Fibroblast of lung (primary cell): ENCODE data around the gene DNAAF3. TPM values are rescaled to one million over a fixed set of nuclear protein-coding genes. Genes with fewer than 3 reads are reported as not detected.

Experiments used
- DNase-seq, 2 donors: peaks; one replicate each; pipeline versions ENCODE4 v3.0.0 to v3.0.0-alpha.2; 2010; ENCODE audit warnings: low read depth in 2 of 2
- H2AFZ ChIP-seq: 2 replicates; pipeline ENCODE4 v1.5.1; 2012; ENCODE audit warnings: low read length, control low read depth, inconsistent platforms
- H3K27ac ChIP-seq: 2 replicates; pipeline ENCODE4 v1.5.1; 2011; ENCODE audit warnings: low read length, control low read depth; ENCODE audit not compliant: insufficient read depth
- H3K27me3 ChIP-seq: 2 replicates; pipeline ENCODE4 v1.5.1; 2011; ENCODE audit warnings: mild to moderate bottlenecking, low read length; ENCODE audit not compliant: control insufficient read depth, insufficient read depth
- H3K36me3 ChIP-seq: 2 replicates; pipeline ENCODE4 v1.5.1; 2011; ENCODE audit warnings: low read length; ENCODE audit not compliant: control insufficient read depth, insufficient read depth
- H3K4me1 ChIP-seq: 2 replicates; pipeline ENCODE4 v1.5.1; 2011; ENCODE audit warnings: low read length; ENCODE audit not compliant: control insufficient read depth, insufficient read depth; ENCODE audit errors: extremely low read depth
- H3K4me2 ChIP-seq: 2 replicates; pipeline ENCODE4 v1.5.1; 2011; ENCODE audit warnings: low read length, control low read depth; ENCODE audit not compliant: insufficient read depth; ENCODE audit errors: extremely low read depth
- H3K4me3 ChIP-seq, 4 experiments: fragments of 200-600 bp in 1 of 4; sonication (generic) in 1 of 4; replicated peaks in 1 of 4; 2 replicates each; pipeline ENCODE4 v1.5.1; 2011 to 2016; ENCODE audit warnings: low read length in 4 of 4, low read depth in 3 of 4, mild to moderate bottlenecking in 3 of 4, control low read depth in 2 of 4, inconsistent platforms in 1 of 4, mixed read lengths in 1 of 4; ENCODE audit not compliant: insufficient read depth in 1 of 4; ENCODE audit errors: control extremely low read depth in 1 of 4
- H3K79me2 ChIP-seq: 2 replicates; pipeline ENCODE4 v1.5.1; 2012; ENCODE audit warnings: mild to moderate bottlenecking, low read length, inconsistent platforms; ENCODE audit not compliant: control insufficient read depth, insufficient read depth
- H3K9ac ChIP-seq: 2 replicates; pipeline ENCODE4 v1.5.1; 2011; ENCODE audit warnings: mild to moderate bottlenecking, low read length, control low read depth; ENCODE audit not compliant: insufficient read depth
- H3K9me3 ChIP-seq: 2 replicates; pipeline ENCODE4 v1.5.1; 2012; ENCODE audit warnings: low read depth, low read length; ENCODE audit not compliant: control insufficient read depth, insufficient read depth
- H4K20me1 ChIP-seq: 2 replicates; pipeline ENCODE4 v1.5.1; 2011; ENCODE audit warnings: low read length; ENCODE audit not compliant: control insufficient read depth, insufficient read depth; ENCODE audit errors: extremely low read depth
- EZH2 ChIP-seq: IDR thresholded peaks from 2 replicates; pipeline ENCODE4 v1.5.1; 2012; ENCODE audit warnings: low read length, control low read depth, mild to moderate bottlenecking; ENCODE audit errors: missing control alignments
- polyA plus RNA-seq, 2 donors: library from polyadenylated mRNA; depleted of rRNA in 1 of 2; stranded (reverse) in 1 of 2; unstranded in 1 of 2; fragments of >200 nt; gene quantifications; 2 replicates each; pipeline ENCODE4 v1.2.1, GENCODE V29; 2011 to 2012; ENCODE audit warnings: missing spikeins in 1 of 2
- total RNA-seq: library from RNA; depleted of rRNA; stranded (reverse); fragments of >200 nt; gene quantifications from 2 replicates; pipeline ENCODE4 v1.2.1, GENCODE V29; 2014
- TF ChIP-seq, protein P1 (sequence below), 2 donors: IDR thresholded peaks in 1 of 2; conservative IDR thresholded peaks in 1 of 2; 1 replicate in 1 of 2; 2 replicates in 1 of 2; pipeline ENCODE4 v1.5.1; 2011 to 2012; ENCODE audit warnings: low read length in 2 of 2, control low read depth in 1 of 2, inconsistent platforms in 1 of 2, low read depth in 1 of 2, mild to moderate bottlenecking in 1 of 2

DNAAF3 gene
- total and polyA plus RNA-seq, 2 donors (not counting 1 experiment from before 2014, with no cell fraction given), result 0.17 to 0.18 TPM

- Histone ChIP-seq H3K27me3 (peaks cover 9% of the 10 kb centered on the region), H3K79me2 (no peaks in the 10 kb centered on the region), H4K20me1 (no peaks in the 10 kb centered on the region), H3K36me3 (no peaks in the 10 kb centered on the region), H2AFZ (no peak overlapping the region), H3K4me1 (peaks cover 4% of the 10 kb centered on the region), H3K27ac (no peak overlapping the region), H3K9ac (no peak overlapping the region), H3K9me3 (no peaks in the 10 kb centered on the region), H3K4me2 (no peak overlapping the region), H3K4me3 (no peak overlapping the region)
- DNase-seq, result no peak
- no peak for TF ChIP-seq EZH2
- TF ChIP-seq, protein P1, sequence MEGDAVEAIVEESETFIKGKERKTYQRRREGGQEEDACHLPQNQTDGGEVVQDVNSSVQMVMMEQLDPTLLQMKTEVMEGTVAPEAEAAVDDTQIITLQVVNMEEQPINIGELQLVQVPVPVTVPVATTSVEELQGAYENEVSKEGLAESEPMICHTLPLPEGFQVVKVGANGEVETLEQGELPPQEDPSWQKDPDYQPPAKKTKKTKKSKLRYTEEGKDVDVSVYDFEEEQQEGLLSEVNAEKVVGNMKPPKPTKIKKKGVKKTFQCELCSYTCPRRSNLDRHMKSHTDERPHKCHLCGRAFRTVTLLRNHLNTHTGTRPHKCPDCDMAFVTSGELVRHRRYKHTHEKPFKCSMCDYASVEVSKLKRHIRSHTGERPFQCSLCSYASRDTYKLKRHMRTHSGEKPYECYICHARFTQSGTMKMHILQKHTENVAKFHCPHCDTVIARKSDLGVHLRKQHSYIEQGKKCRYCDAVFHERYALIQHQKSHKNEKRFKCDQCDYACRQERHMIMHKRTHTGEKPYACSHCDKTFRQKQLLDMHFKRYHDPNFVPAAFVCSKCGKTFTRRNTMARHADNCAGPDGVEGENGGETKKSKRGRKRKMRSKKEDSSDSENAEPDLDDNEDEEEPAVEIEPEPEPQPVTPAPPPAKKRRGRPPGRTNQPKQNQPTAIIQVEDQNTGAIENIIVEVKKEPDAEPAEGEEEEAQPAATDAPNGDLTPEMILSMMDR (conservative IDR thresholded peaks at IDR 0.05 in 1 of 2, IDR thresholded peaks at IDR 0.05 in 1 of 2; ENCODE audit: low read depth in 1 of 2, low read length in 2 of 2), result no peak
Measured at GRCh38 chr19:55169136-55169535, 2.7 kb upstream of the DNAAF3 start.

GRCh38 chr19:55165952-55166529, 372 bp downstream of the DNAAF3 start:
- peaks cover 14% of the 10 kb centered on the region for H3K27me3 ChIP-seq
- H3K27ac ChIP-seq, result no peak overlapping the region
- H3K79me2 ChIP-seq, result no peaks in the 10 kb centered on the region
- peak overlapping the region; percentile 81 for H2AFZ ChIP-seq
- H3K9me3 ChIP-seq, result no peaks in the 10 kb centered on the region
- H3K9ac ChIP-seq, result no peak overlapping the region
- no peaks in the 10 kb centered on the region for H3K36me3 ChIP-seq
- H4K20me1 ChIP-seq, result no peaks in the 10 kb centered on the region
- H3K4me3 ChIP-seq, result peak overlapping the region; percentile 38 to 61 (median 56)
- no peaks in the 10 kb centered on the region for H3K4me1 ChIP-seq
- TF ChIP-seq EZH2, result no peak
- TF ChIP-seq, protein P1 (conservative IDR thresholded peaks at IDR 0.05 in 1 of 2, IDR thresholded peaks at IDR 0.05 in 1 of 2; ENCODE audit: low read depth in 1 of 2, low read length in 2 of 2), result peak; percentile 56 to 69
- peak; percentile 51 to 78 for DNase-seq
- H3K4me2 ChIP-seq, result peak overlapping the region; percentile 93

DNA sequence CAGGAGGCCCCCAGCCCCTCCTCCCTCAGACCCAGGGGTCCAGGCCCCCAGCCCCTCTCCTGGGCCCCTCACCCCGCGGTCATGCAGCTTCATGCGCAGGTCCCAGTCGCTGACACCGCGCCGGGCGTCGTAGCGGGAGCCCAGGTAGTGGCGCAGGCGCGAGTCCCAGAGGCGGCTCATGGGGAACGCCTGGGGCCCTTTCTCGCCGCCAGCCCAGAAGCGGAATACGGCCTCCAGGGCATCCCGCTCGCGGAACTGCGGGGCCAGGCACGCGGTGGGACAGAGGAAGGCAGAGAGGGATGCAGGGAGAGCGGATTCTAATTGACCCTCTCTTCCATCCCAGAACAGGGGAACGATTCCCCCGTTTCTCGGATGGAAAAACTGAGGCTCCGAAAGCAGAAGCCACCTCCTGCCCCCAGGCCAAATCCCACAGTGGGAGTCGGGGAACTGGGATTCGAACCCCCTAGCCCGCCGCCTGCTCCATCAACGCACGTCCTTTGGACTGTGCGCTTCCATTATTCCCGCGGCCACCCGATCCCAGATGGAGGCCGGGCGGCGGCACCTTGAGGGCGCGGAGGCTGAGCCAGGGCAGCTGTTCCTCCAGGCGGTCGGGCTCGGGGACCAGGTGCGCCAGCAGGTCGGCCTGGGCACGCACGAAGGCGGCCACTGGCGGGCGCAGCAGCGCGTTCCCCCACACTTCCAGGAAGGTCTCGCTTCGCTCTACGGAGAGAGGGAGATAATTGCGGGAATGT, 4.7 kb downstream of the DNAAF3 start:
- no peaks in the 10 kb centered on the region for H3K36me3 ChIP-seq
- H3K4me1 ChIP-seq, result peaks cover 6% of the 10 kb centered on the region
- no peak overlapping the region for H3K27ac ChIP-seq
- no peaks in the 10 kb centered on the region for H4K20me1 ChIP-seq
- no peak overlapping the region for H3K9ac ChIP-seq
- peak; percentile 46 for TF ChIP-seq EZH2
- TF ChIP-seq, protein P1 (conservative IDR thresholded peaks at IDR 0.05 in 1 of 2, IDR thresholded peaks at IDR 0.05 in 1 of 2; ENCODE audit: low read depth in 1 of 2, low read length in 2 of 2), result no peak
- DNase-seq, result no peak
- H3K9me3 ChIP-seq, result no peaks in the 10 kb centered on the region
- H3K4me3 ChIP-seq, result no peak overlapping the region
- H3K79me2 ChIP-seq, result no peaks in the 10 kb centered on the region
- H2AFZ ChIP-seq, result no peak overlapping the region
- H3K4me2 ChIP-seq, result no peak overlapping the region
- peaks cover 11% of the 10 kb centered on the region for H3K27me3 ChIP-seq
